HEK293T (cell line): Measurements from ENCODE around the gene ATL3.

Experiments
- BHLHE40 ChIP-seq: fragments of 450-650 bp; IDR thresholded peaks from 2 replicates; pipeline ENCODE4 v1.6.1; 2016; ENCODE audit warnings: mild to moderate bottlenecking, moderate library complexity, borderline replicate concordance
- FOXA1 ChIP-seq: fragments of 450-650 bp; IDR thresholded peaks from 2 replicates; pipeline ENCODE4 v1.6.1; 2016; ENCODE audit warnings: mild to moderate bottlenecking
- FOXK2 ChIP-seq: fragments of 450-650 bp; IDR thresholded peaks from 2 replicates; pipeline ENCODE4 v1.6.1; 2016; ENCODE audit warnings: mild to moderate bottlenecking
- HDGF ChIP-seq: fragments of 450-650 bp; IDR thresholded peaks from 2 replicates; pipeline ENCODE4 v1.6.1; 2017; ENCODE audit warnings: antibody characterized with exemption, borderline replicate concordance
- L3MBTL2 ChIP-seq: fragments of 450-650 bp; conservative IDR thresholded peaks from 2 replicates; pipeline ENCODE4 v1.6.1; 2016; ENCODE audit warnings: mild to moderate bottlenecking
- SP1 ChIP-seq: fragments of 450-650 bp; IDR thresholded peaks from 2 replicates; pipeline ENCODE4 v1.6.1; 2017
- TARDBP ChIP-seq: fragments of 450-650 bp; IDR thresholded peaks from 2 replicates; pipeline ENCODE4 v1.6.1; 2016
- TF ChIP-seq, protein P1 (sequence below): fragments of 450-650 bp; IDR thresholded peaks from 2 replicates; pipeline ENCODE4 v1.6.1; 2016

DNA sequence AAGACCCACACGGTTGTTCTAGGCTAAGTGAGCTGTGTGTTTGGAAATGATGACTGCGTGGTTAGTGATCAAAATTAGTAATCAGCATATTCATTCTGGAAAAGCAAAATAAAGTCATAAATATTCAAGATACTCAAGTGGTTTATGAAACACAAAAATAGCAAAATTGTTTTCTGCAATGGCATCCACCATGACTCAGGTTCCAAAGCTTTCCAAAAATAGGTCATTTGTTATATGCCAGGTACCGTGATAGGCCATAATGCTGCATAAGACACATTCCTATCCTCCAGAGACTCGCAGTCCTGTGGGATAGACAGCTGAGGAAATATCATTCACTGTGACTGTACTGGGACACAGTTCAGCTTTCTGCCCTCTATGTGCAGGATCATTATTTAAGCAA, 2.4 kb upstream of the ATL3 start:
- no peak for TF ChIP-seq FOXA1
- no peak for TF ChIP-seq SP1
- TF ChIP-seq, protein P1, sequence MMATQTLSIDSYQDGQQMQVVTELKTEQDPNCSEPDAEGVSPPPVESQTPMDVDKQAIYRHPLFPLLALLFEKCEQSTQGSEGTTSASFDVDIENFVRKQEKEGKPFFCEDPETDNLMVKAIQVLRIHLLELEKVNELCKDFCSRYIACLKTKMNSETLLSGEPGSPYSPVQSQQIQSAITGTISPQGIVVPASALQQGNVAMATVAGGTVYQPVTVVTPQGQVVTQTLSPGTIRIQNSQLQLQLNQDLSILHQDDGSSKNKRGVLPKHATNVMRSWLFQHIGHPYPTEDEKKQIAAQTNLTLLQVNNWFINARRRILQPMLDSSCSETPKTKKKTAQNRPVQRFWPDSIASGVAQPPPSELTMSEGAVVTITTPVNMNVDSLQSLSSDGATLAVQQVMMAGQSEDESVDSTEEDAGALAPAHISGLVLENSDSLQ: no peak
- no peak for TF ChIP-seq FOXK2
- no peak for TF ChIP-seq HDGF
- no peak for TF ChIP-seq L3MBTL2
- TF ChIP-seq TARDBP: no peak
- TF ChIP-seq BHLHE40: no peak
